ENCODE measurements around the gene YPEL1.
"Not testable (repeated sequence)": the region's sequence is repeated elsewhere in the genome, so short reads cannot be mapped to it uniquely, and the experiment has no call there.

The YPEL1 gene

DNA sequence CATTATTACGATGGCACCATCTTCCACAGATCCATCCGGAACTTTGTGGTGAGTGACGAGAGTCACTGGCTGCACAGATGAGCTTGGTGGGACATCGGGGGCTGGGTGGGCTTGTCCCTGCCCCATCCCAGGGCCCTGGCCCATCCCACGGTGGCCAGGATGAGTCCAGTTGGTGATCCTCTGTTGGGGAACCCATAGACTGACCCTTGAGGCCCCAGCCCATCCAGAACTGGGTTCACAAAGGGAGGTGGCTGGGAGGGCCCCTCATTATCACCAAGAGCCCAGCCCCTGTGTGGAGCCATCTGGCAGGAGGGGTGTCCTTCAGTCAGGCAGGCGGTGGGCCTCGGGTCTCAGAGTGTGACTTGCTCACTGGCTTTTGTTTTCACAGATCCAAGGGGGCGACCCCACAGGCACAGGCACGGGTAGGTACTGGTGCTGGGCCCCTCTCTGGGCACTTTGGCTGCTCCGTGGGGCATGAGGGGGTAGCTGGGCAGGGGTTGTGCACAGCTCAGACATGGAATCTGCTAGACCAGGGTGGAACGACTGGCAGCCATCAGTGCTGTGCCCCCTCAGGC, 47.8 kb downstream of the YPEL1 start:
- in situ Hi-C loops (cut with HindIII; ENCODE audit: low sequenced_read_pairs), result no loop called here

- in situ Hi-C loops (cut with HindIII; ENCODE audit: low sequenced_read_pairs), result no loop called here
Measured at GRCh38 chr22:21686634-21687393, 48.8 kb downstream of the YPEL1 start.

DNA sequence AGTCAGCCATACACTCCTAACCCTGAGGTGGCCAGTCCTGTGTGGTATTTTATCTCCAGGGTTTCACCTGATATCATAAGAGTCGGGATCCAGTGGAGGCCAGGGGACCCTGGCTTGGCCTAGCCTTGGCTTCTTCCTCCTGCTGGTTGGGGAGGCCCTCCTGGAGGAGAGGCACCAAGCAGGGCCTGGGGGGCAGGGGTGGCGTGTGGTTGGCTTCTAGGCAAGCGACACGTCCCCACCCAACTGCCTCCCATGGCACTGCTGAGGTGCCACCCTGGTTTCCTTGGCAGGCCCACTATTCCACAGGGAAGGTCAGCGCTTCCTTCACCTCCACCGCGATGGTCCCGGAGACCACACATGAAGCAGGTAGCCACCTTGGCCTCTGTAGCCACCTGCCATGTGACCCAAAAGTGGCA, 49.4 kb downstream of the YPEL1 start:
- in situ Hi-C loops (cut with HindIII; ENCODE audit: low sequenced_read_pairs), result no loop called here

DNA sequence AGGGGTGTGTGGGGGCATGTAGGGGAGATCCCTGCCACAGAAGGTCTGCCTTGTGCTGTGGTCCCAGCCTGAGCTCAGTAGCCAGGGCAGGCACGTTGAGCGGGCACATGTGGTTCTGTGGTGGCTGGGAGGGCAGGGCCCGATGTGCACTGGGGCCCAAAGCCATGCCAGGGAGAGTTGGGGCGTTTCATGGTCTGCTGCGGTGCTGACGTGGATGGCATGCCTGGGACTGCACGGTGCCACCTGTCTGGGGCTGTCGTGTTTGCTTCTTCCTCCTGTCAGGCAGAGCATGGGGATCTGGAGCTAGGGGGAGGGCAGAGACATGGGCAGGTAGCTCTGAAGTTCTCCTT, 50.5 kb downstream of the YPEL1 start:
- in situ Hi-C loops (cut with HindIII; ENCODE audit: low sequenced_read_pairs), result no loop called here

DNA sequence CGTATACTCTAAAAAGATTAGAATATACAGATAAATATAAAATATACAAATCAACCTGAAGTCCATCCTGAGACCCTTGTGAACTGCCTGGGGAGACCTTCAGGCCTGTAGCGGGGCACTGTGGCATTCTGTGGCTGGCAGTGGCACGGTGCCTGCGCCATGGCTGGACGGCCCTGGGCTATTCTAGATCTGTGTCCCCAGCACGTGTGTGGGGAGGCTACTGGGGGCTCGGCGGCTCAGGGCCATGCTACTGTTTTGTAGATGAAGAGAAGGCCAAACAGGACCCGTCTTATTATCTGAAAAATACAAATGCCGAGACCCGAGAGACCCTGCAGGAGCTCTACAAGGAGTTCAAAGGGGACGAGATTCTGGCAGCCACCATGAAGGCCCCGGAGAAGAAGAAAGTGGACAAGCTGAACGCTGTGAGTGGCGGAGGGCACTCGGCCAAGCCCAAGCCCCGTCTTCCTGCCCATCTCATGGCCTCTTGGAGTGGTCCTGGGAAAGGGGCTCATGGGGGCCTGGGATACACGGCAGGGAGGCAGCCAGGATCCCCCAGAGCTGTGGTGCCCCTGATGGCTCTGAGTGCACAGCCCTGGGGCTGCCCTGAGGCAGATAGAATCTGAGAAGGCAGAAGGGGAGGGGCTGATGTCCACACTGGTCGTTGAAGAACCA, 51.0 kb downstream of the YPEL1 start:
- in situ Hi-C loops (cut with HindIII; ENCODE audit: low sequenced_read_pairs), result no loop called here

DNA sequence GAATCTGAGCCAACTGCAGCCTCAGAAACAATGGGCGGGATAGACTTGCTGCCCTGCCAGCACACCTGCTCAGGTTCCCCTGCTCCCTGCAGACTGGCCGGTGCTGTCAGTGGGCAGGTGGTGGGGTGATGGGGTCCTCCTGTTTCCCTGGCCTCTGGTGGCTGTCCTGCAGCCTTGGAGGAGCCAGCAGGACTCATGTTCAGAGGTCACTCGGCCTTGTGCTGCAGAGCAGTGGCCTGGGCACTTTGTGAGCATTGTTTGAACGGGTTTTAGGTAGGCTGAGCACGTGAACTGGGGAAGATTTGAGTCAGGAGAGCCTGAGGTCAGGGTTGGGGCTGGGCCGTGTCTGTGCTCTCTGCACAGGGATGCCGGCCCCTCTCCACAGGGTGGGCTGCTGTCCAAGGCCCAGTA, 52.2 kb downstream of the YPEL1 start:
- in situ Hi-C loops (cut with HindIII; ENCODE audit: low sequenced_read_pairs), result no loop called here

DNA sequence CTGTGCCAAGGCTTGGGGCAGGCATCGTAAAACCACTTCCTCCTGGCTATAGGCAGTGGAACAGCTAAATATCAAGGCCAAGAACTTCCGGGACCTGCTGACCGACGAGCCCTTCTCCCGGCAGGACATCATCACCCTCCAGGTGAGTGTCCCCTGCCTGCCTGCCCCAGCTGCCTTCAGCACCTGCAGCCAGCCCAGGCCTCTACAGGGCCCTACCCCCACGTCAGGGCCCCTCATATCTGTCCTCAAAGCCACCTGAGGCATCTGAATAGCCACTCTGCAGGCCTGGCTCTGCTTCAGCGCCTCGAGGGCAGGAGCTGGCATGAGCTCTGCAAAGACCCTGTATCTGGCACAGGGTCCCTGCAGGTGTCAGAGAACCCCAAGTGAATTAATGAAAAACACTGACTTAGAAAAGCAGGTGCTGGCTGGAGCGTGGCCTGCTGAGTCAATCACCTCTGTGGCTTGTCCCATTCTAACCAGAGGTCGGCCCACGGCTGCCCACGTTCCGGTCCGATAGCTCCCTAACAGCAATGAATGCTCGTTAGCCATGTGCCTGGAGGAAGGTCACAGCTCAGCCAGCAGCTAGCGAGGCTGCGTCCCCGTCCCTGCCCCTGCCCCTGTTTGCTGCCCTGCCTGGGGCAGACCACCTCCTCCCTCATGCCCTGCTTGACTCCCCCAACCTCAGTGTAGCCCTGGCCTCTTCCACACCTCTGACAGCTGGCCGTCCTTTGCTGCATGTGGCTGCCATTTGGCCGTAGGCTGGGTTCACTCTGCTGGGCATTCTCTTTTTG, 53.0 kb downstream of the YPEL1 start:
- in situ Hi-C loops (cut with HindIII; ENCODE audit: low sequenced_read_pairs), result no loop called here

- in situ Hi-C loops (cut with HindIII; ENCODE audit: low sequenced_read_pairs), result no loop called here
Measured at GRCh38 chr22:21681566-21682370, 53.8 kb downstream of the YPEL1 start.

DNA sequence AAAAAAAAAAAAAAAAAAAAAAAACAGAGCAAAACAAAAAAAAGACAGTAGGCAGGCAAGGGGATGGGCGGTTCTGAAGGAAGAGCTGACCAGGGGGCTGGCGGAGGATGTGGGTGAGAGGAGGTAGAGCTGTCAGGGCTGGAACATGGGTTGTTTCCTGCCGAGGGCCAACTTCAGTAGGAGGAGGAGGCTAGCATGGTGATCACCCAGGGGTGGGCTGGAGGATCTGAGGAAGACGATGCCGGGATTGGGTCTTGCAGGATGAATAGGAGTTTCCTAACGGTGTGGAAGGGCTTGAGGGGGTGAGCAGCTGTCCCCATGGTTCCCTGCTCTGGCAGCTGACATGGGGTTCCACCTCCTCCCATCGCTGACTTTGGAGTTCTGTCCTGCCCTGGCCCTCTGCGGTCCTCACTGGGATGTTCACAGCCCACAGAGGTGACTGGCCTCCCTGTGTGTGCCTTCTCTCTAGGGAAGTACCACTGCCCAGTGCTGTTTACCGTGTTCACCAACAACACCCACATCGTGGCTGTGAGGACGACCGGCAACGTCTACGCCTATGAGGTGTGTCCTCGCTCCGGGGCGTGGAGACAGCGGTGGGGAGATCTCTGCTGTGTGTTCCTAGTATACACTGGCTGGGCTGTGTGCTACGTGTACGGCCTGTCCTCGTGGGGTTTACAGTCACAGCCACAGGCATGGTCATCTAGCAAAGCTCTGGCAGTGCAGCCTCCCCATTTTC, 54.6 kb downstream of the YPEL1 start:
- in situ Hi-C loops (cut with HindIII; ENCODE audit: low sequenced_read_pairs), result no loop called here

GRCh38 chr22:21679383-21679782, 56.2 kb downstream of the YPEL1 start:
- in situ Hi-C loops (cut with HindIII; ENCODE audit: low sequenced_read_pairs), result no loop called here

DNA sequence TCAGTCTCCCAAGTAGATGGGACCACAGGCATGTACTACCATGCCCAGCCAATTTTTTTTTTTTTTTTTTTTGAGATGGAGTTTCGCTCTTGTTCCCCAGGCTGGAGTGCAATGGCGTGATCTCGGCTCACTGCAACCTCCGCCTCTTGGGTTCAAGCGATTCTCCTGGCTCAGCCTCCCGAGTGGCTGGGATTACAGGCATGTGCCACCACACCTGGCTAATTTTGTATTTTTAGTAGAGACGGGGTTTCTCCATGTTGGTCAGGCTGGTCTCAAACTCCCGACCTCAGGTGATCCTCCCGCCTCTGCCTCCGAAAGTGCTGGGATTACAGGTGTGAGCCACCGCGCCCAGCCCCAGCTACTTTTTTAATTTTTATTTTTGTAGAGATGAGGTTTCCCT, 56.8 kb downstream of the YPEL1 start:
- in situ Hi-C loops (cut with HindIII; ENCODE audit: low sequenced_read_pairs), result not testable (repeated sequence)

- in situ Hi-C loops (cut with HindIII; ENCODE audit: low sequenced_read_pairs), result no loop called here
Measured at GRCh38 chr22:21677606-21678443, 57.8 kb downstream of the YPEL1 start.

- in situ Hi-C loops (cut with HindIII; ENCODE audit: low sequenced_read_pairs), result no loop called here
Measured at GRCh38 chr22:21674638-21675245, 60.9 kb downstream of the YPEL1 start.

- in situ Hi-C loops (cut with HindIII; ENCODE audit: low sequenced_read_pairs), result no loop called here
Measured at GRCh38 chr22:21673534-21674321, 61.9 kb downstream of the YPEL1 start.

DNA sequence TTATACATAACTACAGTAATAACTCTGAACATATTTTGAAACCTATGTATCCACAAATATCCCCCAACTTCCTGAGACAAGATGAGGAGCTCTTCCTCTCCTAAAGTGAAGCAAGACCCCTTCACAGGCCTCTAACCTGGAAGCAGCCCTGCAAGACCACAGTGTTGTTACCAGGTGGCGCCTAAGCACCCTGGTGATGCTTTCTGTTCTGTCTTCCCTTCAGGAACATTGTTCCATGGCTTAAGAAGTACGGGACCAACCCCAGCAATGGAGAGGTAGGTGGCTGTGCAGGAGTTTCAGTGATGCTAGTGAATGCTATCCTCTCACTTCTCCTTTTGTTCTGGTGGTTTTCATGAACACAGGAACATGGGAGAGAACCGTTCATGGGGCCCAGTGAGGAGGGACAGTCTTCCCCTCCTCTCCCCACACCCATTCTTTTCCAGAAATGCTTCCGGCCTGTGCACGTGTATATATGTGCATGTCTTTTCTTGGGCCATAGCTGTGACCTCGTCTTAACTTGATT, 63.4 kb downstream of the YPEL1 start:
- in situ Hi-C loops (cut with HindIII; ENCODE audit: low sequenced_read_pairs), result no loop called here

DNA sequence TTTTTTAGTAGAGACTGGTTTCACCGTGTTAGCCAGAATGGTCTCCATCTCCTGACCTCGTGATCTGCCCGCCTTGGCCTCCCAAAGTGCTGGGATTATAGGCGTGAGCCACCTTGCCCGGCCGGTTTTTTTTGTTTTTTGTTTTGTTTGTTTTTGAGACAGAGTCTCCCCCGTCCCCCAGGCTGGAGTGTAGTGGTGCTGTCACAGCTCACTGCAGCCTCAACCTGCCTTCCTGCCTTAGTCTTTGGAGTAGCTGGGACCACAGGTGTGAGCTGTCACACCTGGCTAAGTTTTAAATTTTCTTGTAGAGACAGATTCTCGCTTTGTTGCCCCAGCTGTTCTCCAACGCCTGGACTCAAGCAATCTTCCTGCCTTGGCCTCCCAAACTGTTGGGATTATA, 66.6 kb downstream of the YPEL1 start:
- in situ Hi-C loops (cut with HindIII; ENCODE audit: low sequenced_read_pairs), result no loop called here

GRCh38 chr22:21666786-21667185, 68.8 kb downstream of the YPEL1 start:
- in situ Hi-C loops (cut with HindIII; ENCODE audit: low sequenced_read_pairs), result no loop called here

All from endothelial cell of hepatic sinusoid (primary cell).